ENCODE measurements around the gene FAM13C.
"Not testable (repeated sequence)": the region's sequence is repeated elsewhere in the genome, so short reads cannot be mapped to it uniquely, and the experiment has no call there.

The FAM13C gene

GRCh38 chr10:59244871-59245270, 117.5 kb downstream of the FAM13C start:
- no peak overlapping the region for H3K56ac ChIP-seq (ENCODE audit: low read length)
- no peak overlapping the region for H4K8ac ChIP-seq (ENCODE audit: low read depth, low read length)
- WGBS (ENCODE audit: extremely low coverage, insufficient coverage, low lambda C conversion rate) = no CpG with 5 or more reads among the region's 1 CpG
- no peaks in the 10 kb centered on the region for H3K36me3 ChIP-seq (ENCODE audit: control insufficient read depth, insufficient read depth, low read length)
- no peak for DNase-seq
- H3K27ac ChIP-seq (ENCODE audit: low read depth, low read length) = no peak overlapping the region
- no peak overlapping the region for H3K18ac ChIP-seq (ENCODE audit: low read length)
- H3K4me2 ChIP-seq (ENCODE audit: low read length) = no peak overlapping the region
- no peak overlapping the region for H4K5ac ChIP-seq (ENCODE audit: low read length)
- H3K4me3 ChIP-seq (ENCODE audit: low read length) = no peak overlapping the region
- H3K4ac ChIP-seq (ENCODE audit: low read depth, low read length) = no peak overlapping the region
- H3K27me3 ChIP-seq (ENCODE audit: insufficient read depth, low read length, poor library complexity) = no peaks in the 10 kb centered on the region
- no peaks in the 10 kb centered on the region for H3K79me1 ChIP-seq (ENCODE audit: low read length)
- no peaks in the 10 kb centered on the region for H3K79me2 ChIP-seq (ENCODE audit: control insufficient read depth, insufficient read depth, low read length)
- no peak overlapping the region for H2BK120ac ChIP-seq (ENCODE audit: low read depth, low read length)
- no peaks in the 10 kb centered on the region for H3K4me1 ChIP-seq (ENCODE audit: control insufficient read depth, low read depth, low read length)
- H3K9ac ChIP-seq (ENCODE audit: low read length) = no peak overlapping the region
- H2BK15ac ChIP-seq (replicated peaks; ENCODE audit: low read depth) = no peak overlapping the region
- no peak overlapping the region for H2BK5ac ChIP-seq (ENCODE audit: low read length)
- no peak overlapping the region for H3K23ac ChIP-seq (ENCODE audit: low read length)
- H2AK5ac ChIP-seq (ENCODE audit: low read length) = no peak overlapping the region

DNA sequence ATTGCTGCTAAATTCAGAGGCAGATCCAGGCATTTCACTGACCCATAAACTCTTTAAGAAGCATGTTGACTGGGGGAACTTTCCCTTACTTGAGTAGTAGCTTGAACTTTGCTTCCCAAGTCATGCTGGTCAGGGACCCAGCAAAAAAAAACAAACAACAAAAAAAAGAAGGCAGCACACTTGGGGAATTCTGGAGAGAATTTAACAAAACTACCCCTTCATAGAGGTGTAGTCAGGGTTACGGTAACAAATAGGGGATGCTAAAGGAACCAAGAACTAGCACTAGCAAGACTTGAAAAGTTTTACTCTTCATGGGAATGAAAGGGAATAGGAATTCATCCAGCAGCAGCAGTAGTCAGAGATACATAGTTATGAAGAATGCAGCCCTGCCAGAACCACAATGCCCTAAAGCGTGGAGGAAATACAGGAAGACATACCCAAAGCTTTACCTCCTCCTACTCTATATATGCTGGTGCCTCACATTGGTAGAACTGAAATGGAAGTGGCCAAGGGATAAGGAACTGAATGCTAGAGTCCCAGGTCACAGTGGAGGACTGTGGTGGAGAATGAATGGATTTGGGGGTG, 118.6 kb downstream of the FAM13C start:
- no CpG with 5 or more reads among the region's 2 CpGs for WGBS (ENCODE audit: extremely low coverage, insufficient coverage, low lambda C conversion rate)
- H3K79me1 ChIP-seq (ENCODE audit: low read length) = no peaks in the 10 kb centered on the region
- no peak overlapping the region for H2AK5ac ChIP-seq (ENCODE audit: low read length)

GRCh38 chr10:59242991-59243390, 119.4 kb downstream of the FAM13C start:
- no peak for DNase-seq
- no peak overlapping the region for H2AK5ac ChIP-seq (ENCODE audit: low read length)
- H4K8ac ChIP-seq (ENCODE audit: low read depth, low read length) = no peak overlapping the region
- H3K56ac ChIP-seq (ENCODE audit: low read length) = no peak overlapping the region
- no peaks in the 10 kb centered on the region for H3K79me2 ChIP-seq (ENCODE audit: control insufficient read depth, insufficient read depth, low read length)
- no peaks in the 10 kb centered on the region for H3K4me1 ChIP-seq (ENCODE audit: control insufficient read depth, low read depth, low read length)
- no peak overlapping the region for H2BK5ac ChIP-seq (ENCODE audit: low read length)
- no peaks in the 10 kb centered on the region for H3K27me3 ChIP-seq (ENCODE audit: insufficient read depth, low read length, poor library complexity)
- H3K23ac ChIP-seq (ENCODE audit: low read length) = no peak overlapping the region
- H3K79me1 ChIP-seq (ENCODE audit: low read length) = no peaks in the 10 kb centered on the region
- H3K18ac ChIP-seq (ENCODE audit: low read length) = no peak overlapping the region
- WGBS (ENCODE audit: extremely low coverage, insufficient coverage, low lambda C conversion rate) = no CpG with 5 or more reads among the region's 3 CpGs
- no peak overlapping the region for H3K4me3 ChIP-seq (ENCODE audit: low read length)
- no peak overlapping the region for H3K27ac ChIP-seq (ENCODE audit: low read depth, low read length)
- no peak overlapping the region for H2BK120ac ChIP-seq (ENCODE audit: low read depth, low read length)
- H3K36me3 ChIP-seq (ENCODE audit: control insufficient read depth, insufficient read depth, low read length) = no peaks in the 10 kb centered on the region
- no peak overlapping the region for H3K4ac ChIP-seq (ENCODE audit: low read depth, low read length)
- no peak overlapping the region for H2BK15ac ChIP-seq (replicated peaks; ENCODE audit: low read depth)
- no peak overlapping the region for H3K4me2 ChIP-seq (ENCODE audit: low read length)
- no peak overlapping the region for H4K5ac ChIP-seq (ENCODE audit: low read length)
- H3K9ac ChIP-seq (ENCODE audit: low read length) = no peak overlapping the region

More for the DNA sequence above, 118.6 kb downstream of the FAM13C start:
- Histone ChIP-seq H3K23ac (ENCODE audit: low read length) (no peak overlapping the region), H3K27me3 (ENCODE audit: insufficient read depth, low read length, poor library complexity) (no peaks in the 10 kb centered on the region), H3K27ac (ENCODE audit: low read depth, low read length) (no peak overlapping the region), H3K56ac (ENCODE audit: low read length) (no peak overlapping the region), H2BK15ac (replicated peaks; ENCODE audit: low read depth) (no peak overlapping the region), H2BK120ac (ENCODE audit: low read depth, low read length) (no peak overlapping the region), H3K4me1 (ENCODE audit: control insufficient read depth, low read depth, low read length) (no peaks in the 10 kb centered on the region), H3K18ac (ENCODE audit: low read length) (no peak overlapping the region), H3K9ac (ENCODE audit: low read length) (no peak overlapping the region), H4K5ac (ENCODE audit: low read length) (no peak overlapping the region), H3K36me3 (ENCODE audit: control insufficient read depth, insufficient read depth, low read length) (no peaks in the 10 kb centered on the region), H3K4ac (ENCODE audit: low read depth, low read length) (no peak overlapping the region), H4K8ac (ENCODE audit: low read depth, low read length) (no peak overlapping the region), H2BK5ac (ENCODE audit: low read length) (no peak overlapping the region), H3K4me2 (ENCODE audit: low read length) (no peak overlapping the region), H3K4me3 (ENCODE audit: low read length) (no peak overlapping the region), H3K79me2 (ENCODE audit: control insufficient read depth, insufficient read depth, low read length) (no peaks in the 10 kb centered on the region)
- no peak for DNase-seq

GRCh38 chr10:59242057-59242456, 120.3 kb downstream of the FAM13C start:
- H4K5ac ChIP-seq (ENCODE audit: low read length) = no peak overlapping the region
- no peaks in the 10 kb centered on the region for H3K79me2 ChIP-seq (ENCODE audit: control insufficient read depth, insufficient read depth, low read length)
- H3K4me3 ChIP-seq (ENCODE audit: low read length) = no peak overlapping the region
- no peak overlapping the region for H3K23ac ChIP-seq (ENCODE audit: low read length)
- H3K4me2 ChIP-seq (ENCODE audit: low read length) = no peak overlapping the region
- no peak overlapping the region for H3K56ac ChIP-seq (ENCODE audit: low read length)
- H2AK5ac ChIP-seq (ENCODE audit: low read length) = no peak overlapping the region
- no peak for DNase-seq
- no peaks in the 10 kb centered on the region for H3K27me3 ChIP-seq (ENCODE audit: insufficient read depth, low read length, poor library complexity)
- no peaks in the 10 kb centered on the region for H3K4me1 ChIP-seq (ENCODE audit: control insufficient read depth, low read depth, low read length)
- WGBS (ENCODE audit: extremely low coverage, insufficient coverage, low lambda C conversion rate) = no CpG with 5 or more reads among the region's 1 CpG
- H3K9ac ChIP-seq (ENCODE audit: low read length) = no peak overlapping the region
- H3K4ac ChIP-seq (ENCODE audit: low read depth, low read length) = no peak overlapping the region
- H2BK120ac ChIP-seq (ENCODE audit: low read depth, low read length) = no peak overlapping the region
- no peak overlapping the region for H4K8ac ChIP-seq (ENCODE audit: low read depth, low read length)
- no peaks in the 10 kb centered on the region for H3K79me1 ChIP-seq (ENCODE audit: low read length)
- no peak overlapping the region for H3K27ac ChIP-seq (ENCODE audit: low read depth, low read length)
- no peak overlapping the region for H2BK5ac ChIP-seq (ENCODE audit: low read length)
- H3K18ac ChIP-seq (ENCODE audit: low read length) = no peak overlapping the region
- H2BK15ac ChIP-seq (replicated peaks; ENCODE audit: low read depth) = no peak overlapping the region
- no peaks in the 10 kb centered on the region for H3K36me3 ChIP-seq (ENCODE audit: control insufficient read depth, insufficient read depth, low read length)

DNA sequence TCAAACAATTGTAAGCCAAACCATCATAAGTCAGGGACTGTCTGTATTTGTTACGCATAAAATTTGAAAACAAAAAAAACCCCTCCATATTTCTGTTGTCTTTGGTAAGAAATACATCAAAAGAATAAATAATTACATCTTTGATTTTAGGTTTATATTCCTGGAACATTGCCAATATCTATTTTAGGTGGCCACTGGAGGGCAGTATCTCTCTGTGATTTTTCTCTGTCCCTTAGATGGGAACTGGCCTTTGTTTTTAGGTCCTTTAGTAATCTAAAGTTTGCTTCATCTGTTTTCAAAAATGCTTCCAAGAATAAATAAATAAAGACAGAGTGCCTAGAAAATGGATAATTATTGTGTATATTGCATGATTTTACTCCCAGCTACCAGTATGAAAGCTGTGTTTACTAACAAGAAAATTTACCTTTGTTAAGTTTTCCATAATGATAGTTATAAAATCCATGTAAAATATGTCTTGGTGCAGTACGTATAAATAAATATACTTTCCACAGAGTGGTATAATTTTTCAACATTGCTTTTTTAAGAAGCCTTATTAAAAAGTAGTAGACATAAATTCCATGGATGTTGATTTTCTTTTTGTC, 121.7 kb downstream of the FAM13C start:
- Histone ChIP-seq H4K5ac (ENCODE audit: low read length) (no peak overlapping the region), H3K56ac (ENCODE audit: low read length) (no peak overlapping the region), H3K27me3 (ENCODE audit: insufficient read depth, low read length, poor library complexity) (no peaks in the 10 kb centered on the region), H3K4me3 (ENCODE audit: low read length) (no peak overlapping the region), H3K4me1 (ENCODE audit: control insufficient read depth, low read depth, low read length) (no peaks in the 10 kb centered on the region), H3K23ac (ENCODE audit: low read length) (no peak overlapping the region), H3K36me3 (ENCODE audit: control insufficient read depth, insufficient read depth, low read length) (no peaks in the 10 kb centered on the region), H2BK5ac (ENCODE audit: low read length) (no peak overlapping the region), H3K79me2 (ENCODE audit: control insufficient read depth, insufficient read depth, low read length) (no peaks in the 10 kb centered on the region), H2BK120ac (ENCODE audit: low read depth, low read length) (no peak overlapping the region), H3K79me1 (ENCODE audit: low read length) (no peaks in the 10 kb centered on the region), H3K18ac (ENCODE audit: low read length) (no peak overlapping the region), H2AK5ac (ENCODE audit: low read length) (no peak overlapping the region), H2BK15ac (replicated peaks; ENCODE audit: low read depth) (no peak overlapping the region), H3K9ac (ENCODE audit: low read length) (no peak overlapping the region), H3K4me2 (ENCODE audit: low read length) (no peak overlapping the region), H3K4ac (ENCODE audit: low read depth, low read length) (no peak overlapping the region), H3K27ac (ENCODE audit: low read depth, low read length) (no peak overlapping the region), H4K8ac (ENCODE audit: low read depth, low read length) (no peak overlapping the region)
- WGBS (ENCODE audit: extremely low coverage, insufficient coverage, low lambda C conversion rate) = no CpG with 5 or more reads among the region's 2 CpGs
- DNase-seq = peak; percentile 40

GRCh38 chr10:59239108-59239507, 123.2 kb downstream of the FAM13C start:
- H3K4me1 ChIP-seq (ENCODE audit: control insufficient read depth, low read depth, low read length); H3K23ac ChIP-seq (ENCODE audit: low read length); H3K27ac ChIP-seq (ENCODE audit: low read depth, low read length); H2BK5ac ChIP-seq (ENCODE audit: low read length); H3K18ac ChIP-seq (ENCODE audit: low read length); H3K56ac ChIP-seq (ENCODE audit: low read length); H2AK5ac ChIP-seq (ENCODE audit: low read length); H2BK120ac ChIP-seq (ENCODE audit: low read depth, low read length); H4K8ac ChIP-seq (ENCODE audit: low read depth, low read length); H4K5ac ChIP-seq (ENCODE audit: low read length); H3K4me2 ChIP-seq (ENCODE audit: low read length); H3K9ac ChIP-seq (ENCODE audit: low read length); H2BK15ac ChIP-seq (replicated peaks; ENCODE audit: low read depth); H3K79me1 ChIP-seq (ENCODE audit: low read length); H3K27me3 ChIP-seq (ENCODE audit: insufficient read depth, low read length, poor library complexity); H3K4me3 ChIP-seq (ENCODE audit: low read length); H3K79me2 ChIP-seq (ENCODE audit: control insufficient read depth, insufficient read depth, low read length); DNase-seq; H3K4ac ChIP-seq (ENCODE audit: low read depth, low read length); H3K36me3 ChIP-seq (ENCODE audit: control insufficient read depth, insufficient read depth, low read length): not testable (repeated sequence)
- WGBS (ENCODE audit: extremely low coverage, insufficient coverage, low lambda C conversion rate) = no CpG with 5 or more reads among the region's 2 CpGs
